GM12872 (cell line): ENCODE results near the gene ODF4.
A peak's percentile ranks its signal among the peaks of the same experiment; 100 is the strongest.

ENCODE experiments used
- CTCF ChIP-seq: IDR thresholded peaks from 3 replicates; pipeline ENCODE4 v1.5.1; 2011; ENCODE audit warnings: low read depth, mild to moderate bottlenecking, low read length, moderate library complexity; ENCODE audit not compliant: insufficient read depth

Gene ODF4

GRCh38 chr17:8382880-8383142 lies 43.2 kb downstream of the ODF4 start:
- TF ChIP-seq CTCF: no peak

GRCh38 chr17:8383143-8383822 lies 43.6 kb downstream of the ODF4 start, which contains the start of gene RPL26:
TSS of gene RPL26 (minus strand) at chr17:8383193. CDS start at chr17:8382310, 883 bp downstream.
- TF ChIP-seq CTCF: peak; percentile 89

- no peak for TF ChIP-seq CTCF
These were observed 45.2 kb downstream of the ODF4 start for GRCh38 chr17:8384801-8385378.

- no peak for TF ChIP-seq CTCF
These were observed 47.2 kb downstream of the ODF4 start for GRCh38 chr17:8386841-8387240.

- no peak for TF ChIP-seq CTCF
These were observed 48.4 kb downstream of the ODF4 start for GRCh38 chr17:8387914-8388651.

- no peak for TF ChIP-seq CTCF
These were observed 52.1 kb downstream of the ODF4 start for GRCh38 chr17:8391711-8392110.

GRCh38 chr17:8392274-8392673 lies 52.6 kb downstream of the ODF4 start:
- no peak for TF ChIP-seq CTCF
